Tibial nerve (tissue), 4 donors: ENCODE results near the gene OR2A42. TPM values are rescaled to one million over a fixed set of nuclear protein-coding genes. Genes with fewer than 3 reads are reported as not detected.
A peak's percentile ranks its signal among the peaks of the same experiment; 100 is the strongest.
"Not testable (repeated sequence)": the region's sequence is repeated elsewhere in the genome, so short reads cannot be mapped to it uniquely, and the experiment has no call there.

Experiments
- DNase-seq, 2 donors: peaks; one replicate each; pipeline ENCODE4 v3.0.0-alpha.2; 2019; ENCODE audit warnings: low spot score in 2 of 2
- H3K27ac ChIP-seq, 4 donors: fragments of 200-600 bp; sonication (generic) in 3 of 4; one replicate each; pipeline ENCODE4 v1.5.1; 2017 to 2019; ENCODE audit warnings: mild to moderate bottlenecking in 1 of 4
- H3K27me3 ChIP-seq, 2 donors: fragments of 200-600 bp; sonication (generic) in 1 of 2; one replicate each; pipeline versions ENCODE4 v1.5.1 to v1.6.0; 2017 to 2019
- H3K36me3 ChIP-seq, 3 donors: fragments of 200-600 bp; sonication (generic); one replicate each; pipeline ENCODE4 v1.5.1; 2018 to 2019
- H3K4me1 ChIP-seq, 4 donors: fragments of 200-600 bp; sonication (generic) in 3 of 4; one replicate each; pipeline ENCODE4 v1.5.1; 2017 to 2019
- H3K4me3 ChIP-seq, 4 donors: fragments of 200-600 bp; sonication (generic) in 3 of 4; one replicate each; pipeline ENCODE4 v1.5.1; 2017 to 2019; ENCODE audit warnings: mild to moderate bottlenecking in 1 of 4, moderate library complexity in 1 of 4
- H3K9me3 ChIP-seq, 4 donors: fragments of 200-600 bp; sonication (generic) in 3 of 4; one replicate each; pipeline ENCODE4 v1.5.1; 2017 to 2019
- WGBS, 2 donors: methylation state at CpG; one replicate each; pipeline ENCODE4 v1.1.5; 2018; 5-methylcytosine and 5-hydroxymethylcytosine counted together
- total RNA-seq, 4 donors: library from RNA; depleted of rRNA; stranded (reverse); fragments of >200 nt; gene quantifications; one replicate each; pipeline ENCODE4 v1.1.0, GENCODE V29; 2016

The OR2A42 gene
- total RNA-seq, 4 donors from 2014 or later = not detected

- not testable (repeated sequence) for H3K9me3 ChIP-seq, H3K27ac ChIP-seq, H3K27me3 ChIP-seq, H3K4me1 ChIP-seq, DNase-seq, H3K36me3 ChIP-seq, H3K4me3 ChIP-seq
These were observed 18.9 kb downstream of the OR2A42 start for GRCh38 chr7:144220531-144220930.

- H3K27me3 ChIP-seq, H3K36me3 ChIP-seq, DNase-seq, H3K4me3 ChIP-seq, H3K4me1 ChIP-seq, H3K27ac ChIP-seq, H3K9me3 ChIP-seq: not testable (repeated sequence)
- WGBS, 2 donors = no CpG with 5 or more reads among the region's 4 CpGs
These were observed 20.3 kb downstream of the OR2A42 start for GRCh38 chr7:144219149-144219548.

GRCh38 chr7:144218581-144218980 lies 20.8 kb downstream of the OR2A42 start:
- not testable (repeated sequence) for H3K36me3 ChIP-seq, DNase-seq
- 100% methylated on average over 1 of the region's 1 CpG for WGBS, 2 donors

DNA sequence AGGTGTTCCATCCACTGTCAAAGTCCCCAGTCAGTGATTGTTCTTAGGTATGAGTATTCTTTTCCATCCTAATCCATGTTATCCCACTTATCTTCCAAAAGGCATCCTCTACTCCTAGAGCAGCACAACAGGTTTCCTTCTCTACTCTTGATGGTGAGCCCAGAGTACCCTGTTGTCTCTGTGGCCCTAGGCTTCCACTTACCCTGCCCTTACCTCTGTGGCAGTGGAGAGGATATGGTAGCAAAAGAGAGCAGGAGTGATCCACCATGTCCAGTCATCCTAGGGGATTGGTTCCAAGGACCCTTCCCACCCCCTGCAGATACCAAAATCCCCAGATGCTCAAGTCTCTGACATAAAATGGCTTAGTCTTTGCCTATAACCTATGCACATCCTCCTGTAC lies 22.2 kb downstream of the OR2A42 start:
- H3K9me3 ChIP-seq, H3K4me3 ChIP-seq, H3K36me3 ChIP-seq, H3K27ac ChIP-seq, H3K27me3 ChIP-seq, H3K4me1 ChIP-seq, DNase-seq: not testable (repeated sequence)

More at GRCh38 chr7:144218581-144218980, 20.8 kb downstream of the OR2A42 start:
- H3K9me3 ChIP-seq, H3K27me3 ChIP-seq, H3K4me1 ChIP-seq, H3K4me3 ChIP-seq, H3K27ac ChIP-seq: not testable (repeated sequence)

DNA sequence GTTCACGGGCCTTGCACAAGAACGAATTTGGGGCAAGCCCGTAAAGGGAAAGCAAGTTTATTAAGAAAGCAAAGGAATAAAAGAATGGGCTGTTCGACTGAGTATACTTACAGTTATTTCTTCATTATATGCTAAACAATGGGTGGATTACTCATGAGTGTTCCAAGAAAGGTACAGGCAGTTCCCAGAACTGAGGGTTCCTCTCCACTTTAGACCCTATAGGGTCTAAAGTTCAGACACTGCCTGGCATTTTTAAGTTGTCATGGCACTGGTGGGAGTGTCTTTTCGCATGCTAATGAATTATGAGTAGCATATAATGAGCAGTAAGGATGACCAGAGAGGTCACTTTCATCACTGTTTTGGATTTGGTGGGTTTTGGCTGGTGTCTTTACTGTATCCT lies 34.1 kb downstream of the OR2A42 start:
- H3K36me3 ChIP-seq, H3K27ac ChIP-seq, H3K27me3 ChIP-seq, H3K4me3 ChIP-seq, H3K9me3 ChIP-seq, DNase-seq, H3K4me1 ChIP-seq: not testable (repeated sequence)
- WGBS, 2 donors = no CpG with 5 or more reads among the region's 5 CpGs

GRCh38 chr7:144203086-144203485 lies 36.3 kb downstream of the OR2A42 start:
- WGBS, 2 donors = no CpG with 5 or more reads among the region's 3 CpGs
- H3K27me3 ChIP-seq, H3K4me3 ChIP-seq, H3K27ac ChIP-seq, H3K4me1 ChIP-seq, H3K36me3 ChIP-seq, H3K9me3 ChIP-seq, DNase-seq: not testable (repeated sequence)

GRCh38 chr7:144201978-144202377 lies 37.4 kb downstream of the OR2A42 start:
- not testable (repeated sequence) for H3K27me3 ChIP-seq, H3K4me1 ChIP-seq, DNase-seq, H3K36me3 ChIP-seq, H3K4me3 ChIP-seq, H3K9me3 ChIP-seq, H3K27ac ChIP-seq
- WGBS, 2 donors = no CpG with 5 or more reads among the region's 1 CpG

DNA sequence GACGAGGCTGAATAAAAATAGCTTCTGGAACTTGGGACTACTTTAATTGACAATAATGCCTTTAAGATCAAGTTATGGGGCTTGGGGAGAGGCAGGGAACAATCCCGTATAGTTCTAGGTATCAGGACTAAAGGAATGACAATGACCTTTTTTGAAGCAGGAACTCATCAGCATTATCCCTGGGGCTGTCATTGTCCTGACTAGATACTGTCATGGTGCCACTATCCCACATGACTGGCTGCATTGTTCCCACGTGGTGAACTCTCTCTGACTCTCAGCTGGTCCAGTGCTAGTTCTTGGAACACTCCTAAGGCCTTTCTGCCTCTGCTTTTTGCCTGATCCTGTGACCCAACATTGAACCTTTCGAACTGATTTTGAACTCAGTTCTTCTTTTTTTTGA lies 40.5 kb downstream of the OR2A42 start:
- not testable (repeated sequence) for H3K27ac ChIP-seq, H3K4me1 ChIP-seq, H3K9me3 ChIP-seq, DNase-seq, H3K27me3 ChIP-seq, H3K36me3 ChIP-seq, H3K4me3 ChIP-seq
- WGBS, 2 donors = 32 to 49% methylated on average over 2 to 3 of the region's 4 CpGs

DNA sequence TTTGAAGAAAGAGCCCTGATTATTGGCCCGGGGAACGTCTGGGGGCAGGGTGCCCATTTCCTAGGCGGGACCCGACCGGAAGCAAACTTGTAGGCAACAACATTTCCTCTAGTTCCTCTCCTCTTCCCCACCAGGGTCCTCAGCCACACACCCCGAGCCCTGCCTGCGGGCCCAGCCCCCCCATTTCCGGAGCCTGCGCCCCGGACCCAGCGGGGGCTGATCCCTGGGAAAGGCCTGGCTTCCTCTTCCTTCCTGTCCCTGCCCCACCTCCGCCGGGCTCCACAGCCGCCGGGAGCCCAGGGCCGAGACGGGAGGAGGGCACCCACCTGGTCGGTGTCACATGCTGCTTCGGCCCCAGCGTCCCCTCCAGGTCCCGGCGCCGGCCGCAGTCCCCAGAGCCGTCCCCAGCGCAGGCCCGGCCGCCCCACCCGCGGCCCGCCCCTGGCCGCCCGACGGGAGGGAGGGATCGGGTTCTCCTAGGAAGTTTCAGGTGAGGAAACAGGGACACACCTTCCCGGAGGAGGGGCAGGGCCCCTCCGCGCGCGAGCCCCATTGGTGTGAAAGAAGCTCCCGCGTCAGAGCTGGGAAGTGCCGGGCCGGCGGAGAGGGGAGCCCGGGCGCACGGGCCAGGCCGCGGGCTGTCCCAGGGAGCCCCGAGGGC lies 44.1 kb downstream of the OR2A42 start, which contains the start of gene ARHGEF35:
Gene ARHGEF35 (minus strand): TSS at position 622 of the 661 bp plus-strand sequence. CDS start 7,450 bp downstream, outside the sequence.
- not testable (repeated sequence) for H3K4me1 ChIP-seq, H3K36me3 ChIP-seq, H3K27ac ChIP-seq, H3K9me3 ChIP-seq, DNase-seq, H3K27me3 ChIP-seq
- no CpG with 5 or more reads among the region's 51 CpGs for WGBS, 2 donors
- H3K4me3 ChIP-seq = peak within 1 kb of the TSS in 1 of 4 donors; percentile 45

- H3K4me3 ChIP-seq, H3K9me3 ChIP-seq, H3K27me3 ChIP-seq, H3K36me3 ChIP-seq, H3K4me1 ChIP-seq, DNase-seq, H3K27ac ChIP-seq: not testable (repeated sequence)
- no CpG with 5 or more reads among the region's 6 CpGs for WGBS, 2 donors
These were observed 45.0 kb downstream of the OR2A42 start for GRCh38 chr7:144194453-144194852.

DNA sequence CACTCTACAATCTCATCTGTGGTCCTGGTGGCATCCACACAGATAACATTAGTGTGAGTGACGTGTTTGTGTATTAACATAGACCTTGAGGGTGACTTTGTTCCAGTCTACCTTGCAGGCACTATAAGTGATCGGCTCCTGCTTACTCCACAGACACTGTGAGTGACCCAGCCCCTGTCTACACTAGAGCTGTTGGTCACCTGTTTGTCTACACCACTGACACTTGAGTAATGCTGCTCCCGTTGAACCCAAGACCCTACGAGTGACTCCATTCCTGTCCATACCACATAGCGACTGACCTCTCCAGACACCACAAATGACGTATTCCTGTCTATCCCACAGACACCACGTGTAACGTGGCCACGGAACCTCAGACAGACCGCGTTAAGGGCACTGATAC lies 45.6 kb downstream of the OR2A42 start:
- DNase-seq, H3K9me3 ChIP-seq, H3K4me1 ChIP-seq, H3K36me3 ChIP-seq, H3K4me3 ChIP-seq, H3K27ac ChIP-seq, H3K27me3 ChIP-seq: not testable (repeated sequence)
- WGBS, 2 donors = no CpG with 5 or more reads among the region's 11 CpGs

DNA sequence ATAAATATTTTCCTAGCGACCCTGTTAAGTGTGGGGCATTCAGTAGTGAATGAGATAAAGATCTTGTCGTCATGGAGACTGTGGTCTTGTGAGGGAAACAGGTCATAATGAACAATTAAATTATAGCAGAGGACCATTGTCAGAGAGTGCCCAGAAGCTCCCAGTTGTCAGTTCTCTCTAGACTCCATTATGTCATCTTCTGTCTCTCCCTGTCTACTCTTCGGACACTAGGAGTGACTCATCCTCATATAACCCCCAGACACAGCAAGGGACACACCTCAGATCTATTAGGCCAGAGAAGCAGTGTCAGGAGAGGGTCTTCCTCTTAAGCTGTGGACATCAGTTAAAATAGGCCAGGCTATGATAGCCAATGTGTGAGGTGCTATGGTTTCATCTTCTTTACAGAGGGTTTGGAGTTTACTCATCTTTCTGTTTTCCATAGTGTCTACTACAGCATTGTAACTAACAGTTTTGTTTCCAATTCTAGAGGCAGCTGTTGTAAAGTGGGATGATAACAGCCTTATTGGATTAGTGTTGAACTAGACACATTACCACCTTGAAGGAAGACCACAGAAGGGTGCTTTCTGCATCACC lies 50.7 kb downstream of the OR2A42 start:
- H3K4me1 ChIP-seq, H3K9me3 ChIP-seq, H3K36me3 ChIP-seq, DNase-seq, H3K27ac ChIP-seq, H3K4me3 ChIP-seq, H3K27me3 ChIP-seq: not testable (repeated sequence)
- no CpG with 5 or more reads among the region's 3 CpGs for WGBS, 2 donors

- not testable (repeated sequence) for DNase-seq, H3K4me1 ChIP-seq, H3K9me3 ChIP-seq, H3K4me3 ChIP-seq, H3K27me3 ChIP-seq, H3K36me3 ChIP-seq, H3K27ac ChIP-seq
- no CpG with 5 or more reads among the region's 5 CpGs for WGBS, 2 donors
These were observed 51.6 kb downstream of the OR2A42 start for GRCh38 chr7:144187848-144188247.

DNA sequence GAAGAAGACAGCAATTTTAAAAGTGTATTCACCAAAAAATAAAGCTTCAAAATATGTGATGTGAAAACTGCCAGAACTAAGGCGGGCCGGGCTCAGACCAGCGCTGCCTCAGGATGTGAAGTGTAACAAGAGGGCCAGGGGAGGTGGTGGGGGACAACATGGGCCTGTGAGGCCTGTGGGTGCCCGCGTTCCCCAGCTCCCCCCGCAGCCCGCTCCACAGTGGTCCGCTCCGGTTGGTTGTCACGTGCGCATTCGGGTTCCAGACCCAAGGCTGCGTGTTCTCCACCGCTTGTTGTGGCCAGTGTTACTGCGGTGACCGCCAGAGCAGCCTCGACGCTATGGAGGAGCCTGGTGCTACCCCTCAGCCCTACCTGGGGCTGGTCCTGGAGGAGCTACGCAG lies 56.2 kb downstream of the OR2A42 start, which contains the start of gene CTAGE4:
Gene CTAGE4 (plus strand): TSS at position 301 of the 400 bp plus-strand sequence. CDS start 38 bp downstream, at position 339.
- H3K9me3 ChIP-seq, H3K36me3 ChIP-seq, H3K27me3 ChIP-seq, H3K27ac ChIP-seq, H3K4me3 ChIP-seq, H3K4me1 ChIP-seq, DNase-seq: not testable (repeated sequence)
- WGBS, 2 donors = 80% methylated on average over 1 of the region's 19 CpGs; no CpG with 5 or more reads in 1 of the 2 donors
